T-helper 1 cell (primary cell): ENCODE data around the gene CFAP161.
A peak's percentile ranks its signal among the peaks of the same experiment; 100 is the strongest.
"Not testable (repeated sequence)": the region's sequence is repeated elsewhere in the genome, so short reads cannot be mapped to it uniquely, and the experiment has no call there.

Experiments
- DNase-seq, 5 donors: peaks; one replicate each; pipeline ENCODE4 v3.0.0-alpha.2; 2012 to 2020

CFAP161 gene

DNA sequence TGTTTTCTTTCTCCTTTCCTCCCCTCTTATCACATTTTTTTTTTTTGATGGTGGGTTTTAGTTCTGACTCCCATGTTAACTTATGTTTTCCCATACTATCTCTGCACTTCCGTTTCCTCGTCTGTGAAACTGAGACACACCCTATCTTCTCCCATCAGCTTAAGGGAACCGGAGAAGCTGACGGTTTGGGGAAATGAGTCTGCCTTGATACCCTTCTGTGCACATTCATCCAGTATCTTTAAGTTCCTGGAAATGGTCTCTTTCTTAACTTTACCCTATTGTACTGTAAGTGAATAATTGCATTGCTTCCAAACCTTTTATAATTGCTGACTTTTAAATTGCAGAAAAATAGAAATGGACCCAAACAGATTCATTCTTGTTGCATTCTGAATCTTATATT, 26.2 kb upstream of the CFAP161 start:
- no peak for DNase-seq

DNA sequence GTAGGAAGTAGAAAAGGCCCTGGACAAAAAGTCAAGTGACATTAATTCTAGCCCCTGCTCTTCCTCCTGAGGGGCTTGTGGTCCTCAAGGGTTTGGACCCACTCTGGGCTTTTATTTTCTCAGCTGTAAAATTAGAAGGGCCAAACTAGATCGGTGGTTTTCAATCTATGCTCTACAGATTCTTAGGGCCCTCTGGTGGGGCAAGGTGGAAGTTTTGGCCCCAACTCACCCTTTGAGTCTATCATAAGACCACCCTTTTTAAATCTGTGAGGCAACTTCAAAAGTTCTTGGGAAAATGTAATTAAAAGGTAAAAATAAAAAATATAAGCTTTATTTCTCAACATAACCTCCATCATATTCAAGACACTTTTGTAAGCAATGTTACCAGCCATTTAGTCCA, 25.6 kb upstream of the CFAP161 start:
- DNase-seq, result no peak

DNA sequence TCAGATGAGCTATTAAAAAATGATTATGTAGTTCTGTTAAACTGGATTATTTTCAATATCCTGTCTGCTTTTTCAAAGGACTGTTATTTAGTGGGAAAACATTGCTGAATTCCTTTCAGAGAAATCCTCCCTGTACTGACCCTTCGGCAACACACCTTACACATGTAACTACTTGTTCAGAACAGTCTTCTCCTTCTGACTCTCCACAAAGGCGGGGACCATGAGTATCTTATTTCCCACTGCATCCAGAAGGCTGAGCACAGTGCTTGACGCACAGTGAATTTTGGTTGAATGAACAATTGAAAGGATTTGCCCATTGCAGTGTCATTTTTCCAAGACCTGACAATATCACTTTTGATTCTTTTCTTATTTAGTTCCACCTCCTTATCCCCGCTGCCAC, 23.1 kb upstream of the CFAP161 start:
- no peak for DNase-seq

DNA sequence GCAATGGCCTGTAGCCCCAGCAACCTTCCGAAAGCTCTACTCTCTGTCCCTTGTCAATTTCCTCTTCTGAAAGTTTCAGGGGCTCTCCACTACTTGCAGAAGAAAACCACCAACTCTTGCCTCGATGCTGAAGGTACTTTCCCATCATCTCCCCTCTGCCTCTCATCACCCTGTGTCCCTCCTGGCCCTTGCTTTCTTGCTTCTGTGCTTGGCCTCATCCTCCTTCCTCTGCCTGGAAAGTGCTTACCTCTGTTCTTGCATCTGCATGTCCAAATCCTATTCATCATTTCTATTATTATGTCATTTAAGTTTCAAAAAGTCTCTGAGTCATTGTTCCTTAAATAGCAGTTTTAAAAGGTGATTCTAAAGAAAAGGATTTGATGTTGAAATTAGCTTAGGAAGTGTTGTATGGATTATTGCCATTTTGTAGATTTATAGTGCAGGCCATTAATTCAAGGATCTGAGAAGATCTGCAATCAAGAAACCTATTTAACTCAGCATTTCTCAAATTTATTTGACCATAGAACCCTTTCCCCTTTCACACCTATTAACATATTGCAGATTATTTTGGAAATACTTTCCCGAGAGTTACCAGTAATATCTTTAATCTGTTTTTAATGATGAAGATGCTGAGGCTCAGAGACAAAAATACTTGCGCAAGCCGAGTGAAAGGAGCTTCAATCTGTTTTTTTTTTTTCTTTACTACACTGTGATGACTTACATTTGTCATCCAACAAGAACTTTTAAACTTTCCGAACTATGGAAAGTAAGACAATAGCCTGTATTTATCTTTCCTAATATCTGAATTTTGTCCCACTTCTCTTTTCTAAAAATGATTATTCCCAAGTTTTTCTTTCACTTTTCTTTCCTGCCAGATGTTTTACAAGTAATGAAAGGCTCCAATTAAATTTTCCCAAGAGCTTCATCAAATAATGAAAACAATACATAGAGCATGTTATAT, 22.3 kb upstream of the CFAP161 start:
- no peak for DNase-seq

DNA sequence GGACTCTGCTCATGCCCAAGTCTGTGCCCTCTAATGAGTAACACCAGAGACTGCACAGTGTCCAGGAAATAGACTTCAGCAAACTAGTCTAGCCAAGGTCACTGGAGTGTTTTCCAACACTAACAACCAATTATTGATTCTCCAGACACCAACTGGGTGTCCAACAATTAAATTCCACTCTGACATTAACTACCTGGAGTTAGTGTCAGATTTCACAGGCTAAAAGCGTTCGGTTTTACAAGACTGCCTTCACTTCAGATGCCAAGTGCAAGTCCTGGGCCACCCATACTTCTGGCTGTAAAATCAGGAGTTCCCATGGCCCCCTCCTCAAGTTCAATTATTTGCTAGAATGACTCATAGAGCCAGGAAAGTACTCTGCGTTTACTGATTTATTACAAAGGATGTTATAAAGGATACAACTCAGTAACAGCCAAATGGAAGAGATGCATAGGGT, 20.8 kb upstream of the CFAP161 start:
- DNase-seq, result no peak

DNA sequence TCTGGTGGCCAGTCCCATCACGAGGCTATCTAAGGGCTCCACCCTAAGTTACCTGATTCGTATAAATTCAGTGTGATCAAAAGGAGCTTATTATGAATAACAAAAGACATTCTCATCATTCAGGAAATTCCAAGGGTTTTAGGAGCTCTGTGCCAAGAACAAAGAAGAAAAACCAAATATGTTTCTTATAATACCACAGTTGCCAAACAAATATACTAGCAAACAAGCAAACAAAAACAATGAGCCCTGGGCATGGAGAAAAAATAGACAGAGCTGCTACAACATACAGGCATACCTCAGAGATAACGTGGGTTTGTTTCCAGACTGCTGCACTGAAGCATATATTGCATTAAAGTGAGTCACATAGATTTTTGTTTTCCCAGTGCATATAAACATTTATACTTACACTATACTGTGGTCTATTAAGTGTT, 20.2 kb upstream of the CFAP161 start:
- DNase-seq, result no peak

DNA sequence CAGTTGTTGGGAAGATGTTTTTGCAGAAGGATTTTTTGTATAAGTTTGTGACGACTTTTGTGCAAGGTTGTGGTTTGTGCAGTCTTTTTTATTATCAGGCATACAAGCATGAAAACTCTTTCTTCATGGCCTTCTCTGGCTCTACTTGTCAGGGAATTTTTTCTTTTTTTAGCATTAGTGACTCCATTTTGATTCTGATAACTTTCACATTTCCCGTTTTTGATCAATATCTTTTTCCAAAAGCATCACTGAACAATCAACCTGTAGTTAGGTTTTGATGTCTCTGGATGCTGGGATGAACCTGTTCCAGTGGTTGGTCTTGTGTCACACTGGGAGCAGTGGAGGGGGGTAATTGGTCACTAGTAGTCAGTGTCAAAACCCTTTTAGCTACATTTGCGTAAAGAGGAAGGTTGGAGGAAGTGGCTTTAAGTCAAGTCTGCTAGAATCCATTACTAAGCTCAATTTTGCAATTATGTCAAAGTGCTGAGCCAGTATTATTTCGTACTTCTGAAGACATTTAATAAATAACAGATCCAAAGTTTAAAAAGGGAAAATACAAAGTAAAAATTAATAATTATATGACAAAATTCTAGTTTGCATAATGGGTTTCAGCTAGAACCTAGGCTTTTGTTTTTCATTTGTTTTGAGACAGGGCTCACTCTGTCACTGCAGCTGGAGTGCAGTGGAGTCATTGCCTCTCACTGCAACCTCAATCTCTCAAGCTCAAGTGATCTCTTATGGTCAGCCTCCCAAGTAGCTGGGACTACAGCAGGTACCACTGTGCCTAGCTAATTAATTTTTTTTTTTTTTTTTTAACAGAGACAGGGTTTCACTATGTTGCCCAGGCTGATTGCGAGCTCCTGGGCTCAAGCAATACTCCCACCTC, 18.8 kb upstream of the CFAP161 start:
- no peak for DNase-seq

DNA sequence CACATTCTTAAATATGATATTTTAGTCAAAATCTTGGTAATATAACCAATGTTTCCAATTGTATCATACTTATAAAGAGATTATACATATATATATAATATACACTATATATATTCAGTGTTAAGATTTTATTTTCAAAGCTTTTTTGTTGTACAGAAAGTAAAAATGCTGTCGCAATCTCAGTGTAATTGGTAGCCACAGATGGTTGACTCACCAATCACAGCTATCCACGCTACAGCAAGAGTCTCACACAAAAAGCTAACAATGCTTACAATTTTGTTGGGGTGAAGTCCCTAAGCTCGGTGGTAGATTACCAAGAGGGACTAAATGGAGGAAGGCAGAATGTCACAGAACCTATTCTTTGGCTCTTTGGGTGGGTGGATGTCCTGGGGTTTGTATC, 16.9 kb upstream of the CFAP161 start:
- DNase-seq, result no peak

DNA sequence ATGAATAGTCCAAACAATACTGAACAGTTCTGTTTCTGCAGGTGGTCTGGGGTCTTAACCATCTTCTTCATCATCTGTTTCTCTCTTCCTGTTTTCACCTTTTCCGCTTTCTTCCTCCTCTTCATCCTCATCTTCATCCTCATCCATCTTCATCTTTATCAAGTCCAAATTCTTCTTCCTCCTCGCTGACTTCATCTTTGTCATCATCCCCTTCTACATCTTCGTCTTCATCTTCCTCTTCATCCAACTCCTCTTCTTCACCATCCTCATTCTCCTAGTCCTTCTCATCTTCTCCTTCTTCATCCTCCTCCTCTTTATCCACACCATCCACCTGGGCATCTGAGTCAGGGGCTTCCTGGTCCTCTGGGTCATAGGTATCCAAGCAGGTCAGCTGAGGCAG, 16.5 kb upstream of the CFAP161 start:
- no peak for DNase-seq

DNA sequence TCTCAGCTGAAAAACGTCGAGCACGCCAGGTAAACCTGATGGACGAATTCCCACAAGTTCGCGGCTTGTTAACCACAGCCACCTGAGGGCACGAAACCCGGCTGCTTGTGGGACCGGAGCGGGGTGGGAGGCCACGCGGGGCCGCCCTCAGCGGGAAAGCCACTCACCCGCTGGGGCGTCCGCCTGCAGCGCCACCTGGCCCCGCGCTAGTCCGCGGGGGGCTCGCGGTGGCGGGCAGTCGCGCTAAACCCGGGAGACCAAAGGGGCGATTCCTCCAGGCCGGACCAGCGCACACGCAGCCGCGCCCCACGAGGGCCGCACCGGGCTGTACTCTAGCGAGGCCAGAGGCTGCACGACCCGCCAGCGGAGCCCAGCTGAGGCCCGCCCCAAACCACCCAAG, 15.7 kb upstream of the CFAP161 start:
- no peak for DNase-seq

DNA sequence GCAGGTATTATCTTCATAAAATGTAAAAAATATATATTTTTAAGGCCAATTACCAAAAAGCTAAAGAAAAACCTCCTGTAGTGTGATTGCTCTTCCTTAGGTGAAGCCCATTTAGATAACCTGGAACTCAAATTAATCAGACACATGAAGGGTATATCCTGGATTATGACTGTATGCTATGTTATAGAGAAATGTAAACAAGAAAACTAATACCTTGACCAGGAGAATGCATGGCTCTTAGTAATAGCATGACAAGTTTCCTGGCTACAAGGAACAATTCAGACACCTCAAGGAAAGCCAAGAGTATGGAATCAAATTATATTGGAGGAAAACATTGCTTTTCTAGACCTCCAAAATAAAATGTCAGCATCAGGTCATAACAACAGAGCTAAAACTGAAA, 14.0 kb upstream of the CFAP161 start:
- DNase-seq, result no peak

DNA sequence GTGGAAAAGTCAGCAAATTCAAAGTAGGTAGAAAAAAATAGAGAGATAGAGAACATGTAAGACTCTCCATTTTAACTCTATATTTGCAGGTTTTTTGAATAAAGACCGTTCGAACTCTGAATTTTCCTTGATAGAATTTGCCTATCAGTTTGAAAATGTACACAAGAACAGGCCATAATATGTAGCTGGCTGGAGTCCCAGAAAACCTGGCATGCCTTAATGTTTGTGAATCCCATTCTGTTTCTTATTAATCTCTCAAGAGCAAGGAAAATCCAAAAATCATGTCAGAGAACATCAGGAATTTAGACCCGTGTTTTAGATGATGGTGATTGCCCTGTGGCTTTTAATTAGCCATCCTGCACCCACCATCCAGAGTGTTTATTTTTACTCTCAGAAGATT, 7.2 kb upstream of the CFAP161 start:
- DNase-seq, result no peak

DNA sequence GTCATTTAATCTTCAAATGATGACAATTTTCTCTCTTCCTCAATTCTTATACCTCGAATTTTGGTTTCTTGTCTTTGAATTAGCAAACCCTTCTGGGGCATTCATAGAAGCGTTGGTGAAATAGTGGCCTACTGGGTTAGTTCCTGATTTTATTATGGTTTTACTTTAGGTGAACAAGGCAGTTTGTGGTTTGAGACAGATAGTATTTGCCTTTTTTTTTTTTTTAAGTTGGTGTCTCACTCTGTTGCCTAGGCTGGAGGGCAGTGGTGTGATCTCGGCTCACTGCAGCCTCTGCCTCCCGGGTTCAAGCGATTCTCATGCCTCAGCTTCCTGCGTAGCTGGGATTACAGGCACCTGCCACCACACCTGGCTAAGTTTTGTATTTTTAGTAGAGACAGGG, 7.4 kb downstream of the CFAP161 start:
- not testable (repeated sequence) for DNase-seq

DNA sequence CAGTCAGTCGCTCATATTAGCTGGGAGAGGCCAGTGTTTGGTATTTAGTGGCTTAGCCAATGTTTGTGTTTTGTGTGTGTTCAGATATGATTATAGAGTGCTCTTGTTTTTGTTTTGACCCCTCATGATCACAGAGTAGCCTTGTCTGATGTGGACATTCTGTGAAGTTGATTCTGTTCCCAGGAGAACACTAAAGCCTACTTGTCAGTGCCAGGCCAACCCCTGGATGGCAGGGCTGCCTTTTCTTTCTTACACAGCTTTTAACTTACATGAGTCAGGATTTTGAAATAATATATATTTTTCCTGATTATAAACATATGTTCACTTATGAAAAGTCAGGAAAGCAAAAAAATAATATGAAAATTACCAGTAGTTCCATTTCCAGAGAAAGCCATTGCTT, 11.9 kb downstream of the CFAP161 start:
- no peak for DNase-seq

DNA sequence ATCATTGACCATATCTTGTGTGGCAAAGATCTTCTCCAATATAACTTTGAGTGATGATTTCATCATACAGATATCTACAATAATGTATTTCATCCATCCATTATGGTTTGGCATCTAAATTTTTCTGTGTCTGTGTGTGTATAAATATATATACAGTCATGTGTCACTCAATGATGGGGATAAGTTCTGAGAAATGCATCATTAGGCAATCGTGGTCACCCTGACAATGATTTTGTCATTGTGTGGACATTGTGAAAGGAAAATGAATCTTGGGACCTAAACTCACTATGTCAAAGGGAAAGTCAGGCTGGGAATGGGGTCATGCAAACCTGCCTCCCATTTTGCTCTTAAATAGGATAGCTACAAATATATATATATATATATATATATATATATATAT, 12.4 kb downstream of the CFAP161 start:
- no peak for DNase-seq

DNA sequence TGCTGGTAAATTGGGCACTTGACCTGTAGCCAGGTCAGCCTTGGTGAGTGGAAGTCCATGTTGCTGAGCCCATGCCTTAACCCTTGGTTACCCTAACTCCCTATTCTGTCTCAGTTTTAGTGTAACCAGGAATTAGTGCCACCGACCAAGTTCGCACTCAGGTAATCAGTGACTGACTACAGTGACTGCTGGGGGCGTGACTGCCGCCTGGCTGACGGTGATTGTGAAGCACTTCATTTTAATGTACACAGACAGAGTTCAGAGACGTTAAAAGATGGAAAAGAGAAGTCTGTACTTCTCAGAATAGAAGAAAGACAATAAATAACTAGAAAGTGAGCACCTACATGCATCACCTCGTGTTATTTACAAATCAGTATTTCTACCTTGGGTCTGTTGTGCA, 17.3 kb downstream of the CFAP161 start:
- no peak for DNase-seq

DNA sequence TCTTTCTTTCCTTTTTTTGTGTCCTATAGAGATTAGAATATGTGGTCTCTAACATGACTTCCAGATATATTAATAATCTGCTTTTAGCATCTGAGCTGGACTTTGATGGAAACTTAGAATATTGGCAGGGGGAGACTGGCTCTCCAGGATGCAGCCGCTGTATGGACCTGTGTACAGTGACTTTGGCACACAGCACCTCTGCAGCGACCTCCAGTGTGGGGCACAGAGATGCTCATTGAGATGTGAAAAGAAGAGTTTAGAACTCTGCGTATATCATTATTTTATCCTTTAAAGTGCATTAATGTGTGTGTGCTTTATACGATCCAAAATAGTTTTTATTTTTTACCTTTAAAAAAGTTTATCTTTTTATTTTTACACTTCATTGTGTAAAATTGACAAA, 18.3 kb downstream of the CFAP161 start:
- no peak for DNase-seq

DNA sequence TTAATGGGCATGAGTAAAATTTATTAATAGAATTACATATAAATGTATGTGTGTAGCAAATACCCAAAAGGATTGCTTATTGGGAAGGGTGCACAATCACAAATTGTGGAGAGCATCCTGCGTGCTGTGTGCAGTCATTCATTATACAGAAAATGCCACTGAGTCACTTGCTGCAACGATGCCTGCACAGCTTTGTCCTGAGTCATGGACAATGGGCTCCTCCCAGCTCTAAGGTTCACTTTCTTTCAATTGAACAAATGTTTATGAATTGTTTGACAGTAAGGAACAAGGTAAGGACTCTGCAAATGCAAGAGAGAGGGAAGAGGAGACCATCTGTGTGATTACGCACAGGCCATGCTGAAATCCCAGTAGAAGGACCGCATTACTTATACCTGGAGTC, 18.7 kb downstream of the CFAP161 start:
- DNase-seq, result no peak

DNA sequence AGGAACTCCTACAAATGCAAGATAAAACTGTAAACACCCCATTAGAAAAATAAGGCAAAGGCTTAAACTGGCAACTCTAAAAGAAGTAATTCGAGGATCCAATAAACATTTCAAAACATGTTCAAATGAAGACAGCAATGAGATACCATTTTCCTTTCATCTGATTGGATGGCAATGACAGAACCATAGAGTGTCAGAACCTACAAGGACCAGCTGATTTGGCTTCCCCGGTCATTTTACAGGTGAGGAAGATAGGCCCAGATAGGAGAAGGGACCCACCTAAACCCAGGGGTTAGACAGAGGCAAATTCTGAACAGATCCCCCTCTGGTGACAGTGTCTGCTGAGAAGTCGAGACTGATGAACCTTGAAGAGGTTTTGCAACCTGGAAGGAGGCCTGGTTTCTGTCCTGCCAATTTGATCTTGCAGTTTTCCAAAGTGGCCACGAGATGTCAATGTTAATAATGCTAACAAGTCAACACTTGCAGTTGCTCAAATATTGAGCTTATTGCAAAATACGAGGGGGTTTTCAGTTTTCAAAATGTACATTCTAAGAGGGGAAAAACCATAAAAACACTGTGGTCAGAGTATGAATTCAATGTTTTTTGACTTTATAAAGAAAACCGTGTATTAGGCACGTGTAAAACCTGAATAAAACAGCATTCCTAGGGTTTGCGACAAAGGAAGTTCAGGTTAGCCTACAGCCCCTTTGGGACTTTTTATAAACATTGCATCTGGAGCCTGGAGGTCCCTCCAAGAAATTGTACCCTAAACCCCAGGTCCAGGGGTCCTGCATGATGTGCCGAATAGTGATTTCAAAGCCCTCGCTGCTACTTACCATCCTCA, 21.5 kb downstream of the CFAP161 start:
- DNase-seq, result peak in 2 of 5 donors; percentile 2 to 35

DNA sequence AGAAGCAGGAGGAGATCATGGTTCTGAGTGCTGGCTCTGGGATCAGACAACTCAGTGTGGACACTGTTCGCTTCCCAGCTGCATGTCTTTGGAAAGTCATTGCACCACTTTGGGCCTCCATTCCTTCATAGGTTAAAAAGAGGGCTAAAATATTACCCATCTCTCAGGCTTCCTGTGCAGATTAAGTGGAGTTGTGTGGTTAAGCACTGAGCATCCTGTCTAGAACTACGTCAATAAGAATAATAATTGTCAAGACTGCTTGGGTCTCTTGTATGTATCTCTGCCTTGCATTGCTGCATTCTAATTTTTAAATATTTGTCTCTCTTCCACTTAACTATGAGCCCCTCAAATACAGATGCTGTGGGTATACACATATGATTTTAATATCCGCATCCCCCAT, 22.3 kb downstream of the CFAP161 start:
- DNase-seq, result no peak

DNA sequence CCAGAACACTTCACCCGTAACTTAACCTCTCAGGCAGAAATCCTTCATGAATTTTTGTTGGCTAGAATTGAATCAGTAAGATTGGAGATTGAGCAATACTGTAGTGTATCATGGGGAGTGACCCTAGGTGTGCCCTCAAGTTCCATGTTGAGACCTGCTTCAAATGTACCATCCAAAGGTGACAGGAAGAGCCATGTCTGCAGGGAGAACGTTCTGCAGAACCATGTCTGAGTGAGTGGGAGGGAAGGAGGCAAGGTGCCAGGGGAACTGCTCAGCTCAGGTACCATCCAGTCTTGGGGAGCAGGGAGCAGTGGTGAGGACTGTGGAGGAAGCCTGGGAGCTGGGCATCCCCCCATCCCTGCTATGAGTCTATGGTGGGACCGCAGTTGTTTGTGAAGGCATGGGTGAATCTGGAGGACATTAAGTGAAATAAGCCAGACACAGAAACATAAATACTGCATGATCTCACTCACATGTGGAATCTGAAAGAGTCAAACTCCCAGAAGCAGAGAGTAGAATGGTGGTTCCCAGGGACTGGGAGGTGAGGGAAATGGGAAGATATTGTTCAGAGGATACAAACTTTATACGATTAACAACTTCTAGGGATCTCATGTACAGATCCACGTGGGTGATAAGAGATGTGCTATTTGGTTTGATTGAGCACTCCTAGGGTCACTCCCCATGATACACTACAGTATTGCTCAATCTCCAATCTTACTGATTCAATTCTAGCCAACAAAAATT, 23.3 kb downstream of the CFAP161 start:
- DNase-seq, result no peak

DNA sequence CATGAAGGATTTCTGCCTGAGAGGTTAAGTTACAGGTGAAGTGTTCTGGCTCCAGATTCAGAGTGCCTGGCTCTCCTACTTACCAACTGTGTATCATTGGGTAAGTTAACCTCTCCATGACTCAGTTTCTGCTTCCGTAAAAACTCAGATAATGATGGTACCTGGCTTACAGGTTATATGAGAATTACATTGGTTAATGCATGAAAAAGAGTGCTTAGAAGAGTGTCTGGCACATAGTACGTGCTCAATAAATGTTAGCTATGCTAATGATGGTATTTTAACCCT, 23.8 kb downstream of the CFAP161 start:
- no peak for DNase-seq
